HG02798 (cell line): ENCODE measurements around the gene GNAI3.
A peak's percentile ranks its signal among the peaks of the same experiment; 100 is the strongest.

ENCODE experiments used
- ATAC-seq: cut with Tn5 transposase; IDR thresholded peaks from one replicate; pipeline ENCODE4 v1.9.1; 2021; ENCODE audit warnings: mild to moderate bottlenecking; ENCODE audit not compliant: unreplicated experiment, poor library complexity

GNAI3 gene

GRCh38 chr1:109523706-109524105, 24.7 kb upstream of the GNAI3 start:
- ATAC-seq: no peak

GRCh38 chr1:109527098-109527811, 21.2 kb upstream of the GNAI3 start:
- ATAC-seq: peak; percentile 75

- ATAC-seq: no peak
Observed at GRCh38 chr1:109527846-109528695, 20.3 kb upstream of the GNAI3 start.

GRCh38 chr1:109528712-109529111, 19.7 kb upstream of the GNAI3 start:
- ATAC-seq: no peak

GRCh38 chr1:109529881-109530456, 18.4 kb upstream of the GNAI3 start:
- ATAC-seq: no peak

GRCh38 chr1:109530457-109531087, 17.8 kb upstream of the GNAI3 start:
- no peak for ATAC-seq

- ATAC-seq: no peak
Observed at GRCh38 chr1:109531380-109531779, 17.0 kb upstream of the GNAI3 start.

- ATAC-seq: no peak
Observed at GRCh38 chr1:109531826-109532364, 16.5 kb upstream of the GNAI3 start.

GRCh38 chr1:109532365-109533136, 15.9 kb upstream of the GNAI3 start:
- ATAC-seq: peak; percentile 67

- ATAC-seq: no peak
Observed at GRCh38 chr1:109534307-109534858, 14.0 kb upstream of the GNAI3 start.

GRCh38 chr1:109535481-109535880, 12.9 kb upstream of the GNAI3 start:
- ATAC-seq: no peak

- no peak for ATAC-seq
Observed at GRCh38 chr1:109535971-109536491, 12.4 kb upstream of the GNAI3 start.

- ATAC-seq: no peak
Observed at GRCh38 chr1:109537450-109538178, 10.8 kb upstream of the GNAI3 start.

GRCh38 chr1:109538827-109539555, 9.4 kb upstream of the GNAI3 start:
- ATAC-seq: no peak

GRCh38 chr1:109539676-109540075, 8.7 kb upstream of the GNAI3 start, which contains the start of gene GPR61:
Gene GPR61 (plus strand): TSS chr1:109539872. CDS start chr1:109543023, 3,151 bp downstream.
- no peak for ATAC-seq

GRCh38 chr1:109541102-109541501, 7.3 kb upstream of the GNAI3 start:
- no peak for ATAC-seq

- ATAC-seq: no peak
Observed at GRCh38 chr1:109542657-109543056, 5.8 kb upstream of the GNAI3 start.
